GM21390 (cell line): Measurements from ENCODE around the gene NAALADL2.
"Not testable (repeated sequence)": the region's sequence is repeated elsewhere in the genome, so short reads cannot be mapped to it uniquely, and the experiment has no call there.

Experiments
- ATAC-seq: cut with Tn5 transposase; IDR thresholded peaks from one replicate; pipeline ENCODE4 v1.9.1; 2021; ENCODE audit not compliant: unreplicated experiment

Gene NAALADL2

GRCh38 chr3:175726228-175726627 lies 867.1 kb downstream of the NAALADL2 start:
- no peak for ATAC-seq

DNA sequence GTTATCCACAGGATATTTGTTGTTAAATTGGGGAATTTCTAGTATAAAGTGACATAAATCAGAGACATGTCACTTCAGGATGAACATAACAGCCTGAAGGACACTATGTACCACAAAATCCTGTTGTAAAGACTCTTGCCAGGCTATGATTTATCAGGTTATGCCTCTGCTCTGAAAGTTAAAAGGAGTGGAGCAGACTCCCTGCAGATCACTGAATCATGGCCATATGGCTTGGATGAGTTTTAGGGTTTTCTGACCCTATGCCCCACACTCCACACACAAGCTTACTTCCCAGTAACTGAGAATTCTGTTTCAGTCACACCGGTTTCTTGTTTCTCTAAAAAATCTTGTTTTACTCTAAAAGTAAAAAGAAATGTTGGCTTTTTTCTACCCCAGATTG lies 869.4 kb downstream of the NAALADL2 start:
- no peak for ATAC-seq

GRCh38 chr3:175729466-175729865 lies 870.3 kb downstream of the NAALADL2 start:
- no peak for ATAC-seq

- ATAC-seq = no peak
Observed at GRCh38 chr3:175731543-175731942, 872.4 kb downstream of the NAALADL2 start.

GRCh38 chr3:175732017-175732416 lies 872.9 kb downstream of the NAALADL2 start:
- ATAC-seq = no peak

- no peak for ATAC-seq
Observed at GRCh38 chr3:175735866-175736265, 876.7 kb downstream of the NAALADL2 start.

DNA sequence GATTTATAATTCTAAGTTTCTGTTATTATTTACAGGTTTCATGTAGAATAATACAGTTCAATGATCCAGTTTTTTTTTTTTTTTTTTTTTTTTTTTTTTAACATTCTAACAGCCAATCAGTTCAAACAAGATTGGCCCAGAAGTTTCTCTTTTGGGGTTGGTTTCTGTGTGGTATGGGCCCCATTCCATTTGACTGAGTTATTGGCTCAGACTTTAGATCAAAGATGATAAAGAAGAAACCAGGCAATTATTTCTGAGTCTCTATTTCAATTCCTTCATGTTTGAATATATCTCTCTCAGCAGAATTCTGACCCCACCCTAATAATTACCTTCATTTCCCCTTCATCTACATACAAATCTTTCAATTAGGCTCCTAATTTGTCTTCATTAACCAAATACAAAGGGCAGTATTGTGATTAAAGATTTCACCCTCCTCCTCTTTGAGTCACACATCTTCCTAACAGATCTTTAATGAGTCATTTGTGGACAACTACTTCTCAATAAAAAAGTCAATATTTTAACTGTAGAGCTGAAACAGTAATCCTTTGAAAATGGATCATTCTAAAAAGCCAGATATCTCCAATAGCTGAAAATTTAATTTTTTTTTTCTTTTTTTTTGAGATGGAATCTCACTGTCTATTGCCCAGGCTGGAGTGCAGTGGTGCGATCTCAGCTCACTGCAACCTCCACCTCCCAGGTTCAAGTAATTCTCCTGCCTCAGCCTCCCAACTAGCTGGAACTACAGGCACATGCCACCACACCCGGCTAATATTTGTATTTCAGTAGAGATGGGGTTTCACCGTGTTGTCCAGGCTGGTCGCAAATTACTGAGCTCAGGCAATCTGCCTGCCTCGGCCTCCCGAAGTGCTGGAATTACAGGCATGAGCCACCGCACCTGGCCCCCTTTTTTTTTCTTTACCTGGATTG lies 878.8 kb downstream of the NAALADL2 start:
- no peak for ATAC-seq

GRCh38 chr3:175741951-175742350 lies 882.8 kb downstream of the NAALADL2 start:
- ATAC-seq = no peak

- ATAC-seq = no peak
Observed at GRCh38 chr3:175743733-175744400, 884.7 kb downstream of the NAALADL2 start.

GRCh38 chr3:175746308-175746707 lies 887.2 kb downstream of the NAALADL2 start:
- ATAC-seq = no peak

DNA sequence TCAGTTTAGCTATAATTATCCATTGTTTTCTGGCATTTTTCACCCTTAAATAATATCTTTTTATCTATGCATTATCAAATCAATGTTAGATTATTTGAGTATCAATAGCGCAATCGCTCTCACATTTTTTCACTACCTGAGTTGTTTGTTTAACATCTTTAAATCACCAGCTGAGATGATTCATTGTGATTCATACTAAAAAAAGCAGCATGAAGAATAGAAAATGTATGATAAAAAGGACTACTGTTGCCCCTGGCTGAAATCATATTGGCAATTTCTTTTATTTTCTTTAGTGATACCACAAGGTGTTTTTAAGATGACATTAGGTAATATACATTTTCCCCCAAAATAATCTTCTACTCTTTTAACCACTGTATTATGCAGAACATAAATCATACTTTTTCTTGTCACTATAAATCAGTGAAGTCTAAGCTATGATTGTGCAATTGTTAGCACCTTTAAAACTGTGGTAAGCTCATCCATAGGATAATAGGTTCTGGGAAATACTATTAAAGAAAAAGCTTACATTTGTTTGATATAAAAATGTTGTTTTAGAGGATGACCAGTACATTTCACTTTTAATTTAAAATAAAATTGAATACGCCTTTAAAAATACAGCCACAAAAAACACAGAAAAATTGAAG lies 889.1 kb downstream of the NAALADL2 start:
- ATAC-seq = no peak

DNA sequence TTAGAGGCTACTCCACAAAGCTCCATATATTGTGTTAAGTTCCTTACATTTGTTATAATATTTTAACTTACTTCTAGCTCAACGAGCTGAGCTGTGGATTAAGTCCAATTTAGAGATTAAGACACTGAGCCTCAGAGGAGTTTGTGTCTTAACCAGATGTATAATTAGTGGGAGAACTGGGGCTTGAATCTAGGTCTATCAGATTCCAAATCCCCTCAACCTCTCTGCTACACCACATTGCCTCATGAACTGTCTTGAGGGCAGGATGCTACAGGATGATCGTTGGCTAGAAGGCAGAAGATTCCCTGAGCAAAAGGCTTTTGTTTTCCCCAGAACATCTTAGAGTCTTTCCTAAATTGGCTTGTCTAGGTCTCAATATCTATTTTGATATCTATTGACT lies 890.8 kb downstream of the NAALADL2 start:
- ATAC-seq = no peak

GRCh38 chr3:175751089-175751488 lies 892.0 kb downstream of the NAALADL2 start:
- no peak for ATAC-seq

DNA sequence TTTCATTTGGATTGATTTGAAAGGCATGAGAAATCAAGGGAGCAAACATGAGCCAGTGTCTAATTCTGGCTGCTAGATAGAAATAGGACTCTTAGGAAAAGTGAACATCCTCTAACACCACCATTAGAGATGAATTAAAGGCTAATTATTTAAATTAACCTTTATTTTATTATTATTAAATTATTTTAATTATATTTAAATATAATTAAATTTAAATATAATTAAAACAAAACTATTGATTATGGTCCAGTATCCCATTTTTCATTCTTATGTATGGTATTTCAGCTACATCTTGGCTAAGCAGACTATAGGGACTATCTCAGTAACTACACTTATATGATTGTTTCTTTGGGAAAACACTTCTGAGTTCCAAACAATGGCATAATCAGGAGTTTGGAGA lies 904.8 kb downstream of the NAALADL2 start:
- no peak for ATAC-seq

DNA sequence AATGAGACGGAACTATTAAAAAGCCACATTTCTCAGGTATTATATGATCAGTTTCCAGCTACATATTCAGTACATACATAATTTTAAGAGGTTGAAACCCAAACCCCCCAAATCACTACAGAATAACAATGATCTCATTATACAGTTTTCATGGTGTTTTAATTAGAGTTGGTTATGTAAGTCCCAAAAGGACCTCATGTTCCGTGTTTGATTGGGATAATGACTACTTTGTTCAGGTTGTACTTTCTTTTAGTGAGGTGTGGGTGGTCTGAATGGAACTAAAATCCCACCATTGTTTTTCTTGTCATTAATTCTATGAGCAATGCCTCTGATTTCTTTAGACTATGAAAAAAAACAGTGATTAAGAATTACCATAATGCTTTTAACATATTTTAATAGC lies 905.6 kb downstream of the NAALADL2 start:
- ATAC-seq = no peak

GRCh38 chr3:175770426-175770825 lies 911.3 kb downstream of the NAALADL2 start:
- ATAC-seq = no peak

DNA sequence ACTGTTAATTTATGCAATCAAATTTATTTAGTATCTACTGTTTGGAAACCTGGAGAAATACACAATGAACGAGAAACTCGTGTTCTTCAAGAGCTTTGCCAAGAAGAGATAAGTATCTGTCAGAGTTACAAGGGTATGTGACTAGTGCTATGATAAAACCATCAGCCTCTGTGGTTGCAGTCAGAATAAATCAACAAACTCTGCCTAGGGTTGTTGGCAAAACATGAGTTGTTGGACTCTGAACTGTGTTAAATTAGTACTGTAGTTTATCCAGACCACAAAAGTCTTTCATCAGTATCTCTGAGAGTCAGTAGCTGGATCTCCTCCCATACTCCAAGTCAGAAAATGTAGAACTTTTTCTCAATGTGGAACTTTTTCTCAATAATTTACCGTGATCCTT lies 918.4 kb downstream of the NAALADL2 start:
- ATAC-seq = no peak

- no peak for ATAC-seq
Observed at GRCh38 chr3:175777965-175778364, 918.8 kb downstream of the NAALADL2 start.

DNA sequence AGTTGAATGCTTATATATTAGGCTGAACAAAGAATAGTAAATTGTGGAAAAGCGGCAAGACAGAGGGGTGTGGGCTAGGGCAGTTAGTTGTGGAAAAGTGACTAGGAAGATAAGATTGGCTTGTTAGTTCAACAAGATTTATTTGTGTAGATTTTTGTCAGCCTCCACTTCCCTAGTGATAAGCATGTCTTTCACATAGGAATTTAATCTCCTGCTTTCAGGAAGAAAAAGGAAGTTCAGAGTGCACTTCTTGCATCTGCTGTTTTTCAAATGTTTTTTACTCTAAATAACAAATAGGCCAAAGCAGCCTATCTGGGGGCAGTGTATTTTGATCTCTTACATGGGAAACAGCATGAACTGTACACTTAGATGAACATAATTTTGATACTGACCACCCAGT lies 919.9 kb downstream of the NAALADL2 start:
- ATAC-seq = no peak

DNA sequence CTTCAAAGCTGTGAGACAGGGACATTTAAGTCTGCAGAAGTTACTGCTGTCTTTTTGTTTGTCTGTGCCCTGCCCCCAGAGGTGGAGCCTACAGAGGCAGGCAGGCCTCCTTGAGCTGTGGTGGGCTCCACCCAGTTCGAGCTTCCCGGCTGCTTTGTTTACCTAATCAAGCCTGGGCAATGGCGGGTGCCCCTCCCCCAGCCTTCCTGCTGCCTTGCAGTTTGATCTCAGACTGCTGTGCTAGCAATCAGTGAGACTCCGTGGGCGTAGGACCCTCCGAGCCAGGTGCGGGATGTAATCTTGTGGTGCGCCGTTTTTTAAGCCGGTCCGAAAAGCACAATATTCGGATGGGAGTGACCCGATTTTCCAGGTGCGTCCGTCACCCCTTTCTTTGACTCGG lies 928.0 kb downstream of the NAALADL2 start:
- not testable (repeated sequence) for ATAC-seq

DNA sequence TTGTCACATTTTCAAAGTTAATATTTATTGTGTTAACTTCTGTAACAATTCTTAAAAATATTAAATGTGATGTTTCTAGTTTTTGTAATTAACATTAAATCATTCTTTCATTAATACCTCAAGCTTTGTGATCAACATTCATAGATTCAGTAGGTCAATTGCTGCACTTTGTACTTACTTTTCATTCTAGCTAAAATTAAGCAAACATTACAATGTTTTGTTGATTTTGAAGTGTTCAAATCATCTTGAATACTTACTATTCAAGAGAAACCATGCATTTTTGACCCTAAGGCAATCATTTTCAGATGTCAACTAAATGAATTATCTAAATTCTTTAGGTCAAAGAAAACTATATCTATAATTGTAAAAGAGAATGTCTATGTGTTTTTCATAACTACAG lies 933.1 kb downstream of the NAALADL2 start:
- no peak for ATAC-seq

DNA sequence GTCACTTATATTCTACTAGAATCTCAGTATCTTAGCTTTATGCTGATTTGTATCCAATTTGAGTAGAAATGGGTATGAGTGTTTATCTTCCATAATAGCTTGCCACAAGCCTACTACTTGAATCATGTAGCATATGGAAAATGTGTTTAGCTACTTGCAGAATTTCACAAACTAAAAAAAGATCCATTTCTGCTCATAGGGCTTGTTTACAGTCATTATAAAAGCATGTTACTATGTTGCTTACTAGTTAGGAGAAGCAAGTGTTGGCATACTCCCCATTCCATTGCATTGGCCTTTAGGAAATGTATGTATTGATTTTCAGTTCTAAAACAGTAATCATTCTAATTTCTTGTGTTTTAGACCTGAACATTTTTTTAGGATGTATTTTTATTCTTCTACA lies 939.2 kb downstream of the NAALADL2 start:
- no peak for ATAC-seq
